ENCODE results near the gene GOLGA6B.

DNA sequence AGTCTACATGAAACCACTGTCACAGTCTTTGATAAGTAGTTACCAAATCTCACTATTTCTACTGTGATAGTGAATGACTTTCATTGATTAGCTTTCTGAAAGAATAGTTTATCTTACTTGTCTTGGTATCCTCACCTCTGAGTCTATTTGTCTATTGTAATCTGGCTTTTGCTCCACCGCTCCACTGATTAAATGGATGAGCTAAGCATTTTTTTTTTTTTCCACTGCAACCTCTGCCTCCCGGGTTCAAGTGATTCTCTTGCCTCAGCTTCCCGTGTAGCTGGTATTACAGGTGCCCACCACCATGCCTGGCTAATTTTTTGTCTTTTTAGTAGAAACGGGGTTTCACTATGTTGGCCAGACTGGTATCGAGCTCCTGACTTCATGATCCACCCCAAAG lies 44.4 kb downstream of the GOLGA6B start:
- no peak for TF ChIP-seq POLR2A (IDR thresholded peaks at IDR 0.05; ENCODE audit: borderline replicate concordance, extremely low read depth, insufficient read depth, insufficient read length)
- TF ChIP-seq, protein P1, sequence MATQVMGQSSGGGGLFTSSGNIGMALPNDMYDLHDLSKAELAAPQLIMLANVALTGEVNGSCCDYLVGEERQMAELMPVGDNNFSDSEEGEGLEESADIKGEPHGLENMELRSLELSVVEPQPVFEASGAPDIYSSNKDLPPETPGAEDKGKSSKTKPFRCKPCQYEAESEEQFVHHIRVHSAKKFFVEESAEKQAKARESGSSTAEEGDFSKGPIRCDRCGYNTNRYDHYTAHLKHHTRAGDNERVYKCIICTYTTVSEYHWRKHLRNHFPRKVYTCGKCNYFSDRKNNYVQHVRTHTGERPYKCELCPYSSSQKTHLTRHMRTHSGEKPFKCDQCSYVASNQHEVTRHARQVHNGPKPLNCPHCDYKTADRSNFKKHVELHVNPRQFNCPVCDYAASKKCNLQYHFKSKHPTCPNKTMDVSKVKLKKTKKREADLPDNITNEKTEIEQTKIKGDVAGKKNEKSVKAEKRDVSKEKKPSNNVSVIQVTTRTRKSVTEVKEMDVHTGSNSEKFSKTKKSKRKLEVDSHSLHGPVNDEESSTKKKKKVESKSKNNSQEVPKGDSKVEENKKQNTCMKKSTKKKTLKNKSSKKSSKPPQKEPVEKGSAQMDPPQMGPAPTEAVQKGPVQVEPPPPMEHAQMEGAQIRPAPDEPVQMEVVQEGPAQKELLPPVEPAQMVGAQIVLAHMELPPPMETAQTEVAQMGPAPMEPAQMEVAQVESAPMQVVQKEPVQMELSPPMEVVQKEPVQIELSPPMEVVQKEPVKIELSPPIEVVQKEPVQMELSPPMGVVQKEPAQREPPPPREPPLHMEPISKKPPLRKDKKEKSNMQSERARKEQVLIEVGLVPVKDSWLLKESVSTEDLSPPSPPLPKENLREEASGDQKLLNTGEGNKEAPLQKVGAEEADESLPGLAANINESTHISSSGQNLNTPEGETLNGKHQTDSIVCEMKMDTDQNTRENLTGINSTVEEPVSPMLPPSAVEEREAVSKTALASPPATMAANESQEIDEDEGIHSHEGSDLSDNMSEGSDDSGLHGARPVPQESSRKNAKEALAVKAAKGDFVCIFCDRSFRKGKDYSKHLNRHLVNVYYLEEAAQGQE (IDR thresholded peaks at IDR 0.05; ENCODE audit: low read depth) = no peak
- no peak for TF ChIP-seq EZH2phosphoT487 (IDR thresholded peaks at IDR 0.05; ENCODE audit: borderline replicate concordance)
- TF ChIP-seq CTCF (IDR thresholded peaks at IDR 0.05 in 2 of 3, conservative IDR thresholded peaks at IDR 0.05 in 1 of 3; ENCODE audit: borderline replicate concordance in 1 of 3, insufficient read depth in 1 of 3, low read depth in 2 of 3, low read length in 2 of 3) = no peak
- TF ChIP-seq POLR2AphosphoS5 (IDR thresholded peaks at IDR 0.05; ENCODE audit: low read depth, low read length) = no peak
- no peak for TF ChIP-seq RAD21 (IDR thresholded peaks at IDR 0.05; ENCODE audit: low read depth)
- no peak for TF ChIP-seq EZH2 (IDR thresholded peaks at IDR 0.05)
- TF ChIP-seq ZFX (IDR thresholded peaks at IDR 0.05) = no peak
- no peak for TF ChIP-seq SP1 (IDR thresholded peaks at IDR 0.05; ENCODE audit: low read depth)
- TF ChIP-seq, protein P2, sequence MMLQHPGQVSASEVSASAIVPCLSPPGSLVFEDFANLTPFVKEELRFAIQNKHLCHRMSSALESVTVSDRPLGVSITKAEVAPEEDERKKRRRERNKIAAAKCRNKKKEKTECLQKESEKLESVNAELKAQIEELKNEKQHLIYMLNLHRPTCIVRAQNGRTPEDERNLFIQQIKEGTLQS (IDR thresholded peaks at IDR 0.05) = no peak
- TF ChIP-seq YY1 (IDR thresholded peaks at IDR 0.05; ENCODE audit: extremely low read depth, insufficient replicate concordance, low read depth, low read length) = no peak
